ENCODE measurements around the gene PSMG3.
"Not testable (repeated sequence)": the region's sequence is repeated elsewhere in the genome, so short reads cannot be mapped to it uniquely, and the experiment has no call there.

Gene PSMG3

GRCh38 chr7:1596181-1597043 lies 26.6 kb upstream of the PSMG3 start:
- no peak for DNase-seq (ENCODE audit: low read depth)

GRCh38 chr7:1595636-1596035 lies 25.8 kb upstream of the PSMG3 start:
- no peak for DNase-seq (ENCODE audit: low read depth)

GRCh38 chr7:1595027-1595426 lies 25.2 kb upstream of the PSMG3 start:
- no peak for DNase-seq (ENCODE audit: low read depth)

- no peak for DNase-seq (ENCODE audit: low read depth)
Measured at GRCh38 chr7:1593904-1594421, 24.1 kb upstream of the PSMG3 start.

GRCh38 chr7:1593091-1593866 lies 23.4 kb upstream of the PSMG3 start:
- DNase-seq (ENCODE audit: low read depth) = no peak

- DNase-seq (ENCODE audit: low read depth) = no peak
Measured at GRCh38 chr7:1592299-1592871, 22.6 kb upstream of the PSMG3 start.

GRCh38 chr7:1591876-1592275 lies 22.0 kb upstream of the PSMG3 start:
- DNase-seq (ENCODE audit: low read depth) = no peak

GRCh38 chr7:1591396-1591795 lies 21.6 kb upstream of the PSMG3 start:
- DNase-seq (ENCODE audit: low read depth) = no peak

GRCh38 chr7:1590887-1591286 lies 21.1 kb upstream of the PSMG3 start:
- no peak for DNase-seq (ENCODE audit: low read depth)

GRCh38 chr7:1590476-1590875 lies 20.6 kb upstream of the PSMG3 start:
- DNase-seq (ENCODE audit: low read depth) = no peak

GRCh38 chr7:1588978-1589377 lies 19.1 kb upstream of the PSMG3 start:
- DNase-seq (ENCODE audit: low read depth) = no peak

- DNase-seq (ENCODE audit: low read depth) = no peak
Measured at GRCh38 chr7:1587738-1588137, 17.9 kb upstream of the PSMG3 start.

GRCh38 chr7:1586827-1587705 lies 17.2 kb upstream of the PSMG3 start:
- no peak for DNase-seq (ENCODE audit: low read depth)

GRCh38 chr7:1586126-1586826 lies 16.4 kb upstream of the PSMG3 start:
- DNase-seq (ENCODE audit: low read depth) = no peak

GRCh38 chr7:1585142-1585981 lies 15.5 kb upstream of the PSMG3 start:
- no peak for DNase-seq (ENCODE audit: low read depth)

- DNase-seq (ENCODE audit: low read depth) = no peak
Measured at GRCh38 chr7:1584700-1585099, 14.9 kb upstream of the PSMG3 start.

GRCh38 chr7:1583241-1583930 lies 13.6 kb upstream of the PSMG3 start:
- not testable (repeated sequence) for DNase-seq (ENCODE audit: low read depth)

- DNase-seq (ENCODE audit: low read depth) = no peak
Measured at GRCh38 chr7:1580422-1581030, 10.7 kb upstream of the PSMG3 start.
